H1 (cell line): ENCODE data around the gene MARCHF3.

Experiments used
- BRCA1 ChIP-seq: IDR thresholded peaks from 2 replicates; pipeline ENCODE4 v1.6.1; 2012; ENCODE audit warnings: low read depth, low read length, improper control_type of control experiment
- RAD21 ChIP-seq, 2 experiments: IDR thresholded peaks in 1 of 2; conservative IDR thresholded peaks in 1 of 2; 2 replicates each; pipeline ENCODE4 v1.6.1; 2011; ENCODE audit warnings: low read depth in 2 of 2, low read length in 2 of 2, improper control_type of control experiment in 1 of 2, inconsistent platforms in 1 of 2, mild to moderate bottlenecking in 1 of 2, moderate library complexity in 1 of 2
- SP1 ChIP-seq: IDR thresholded peaks from 2 replicates; pipeline ENCODE4 v1.6.1; 2011; ENCODE audit warnings: low read depth, low read length
- SUZ12 ChIP-seq: fragments of 200-600 bp; sonication (generic); IDR thresholded peaks from 2 replicates; pipeline ENCODE4 v1.6.1; 2012; ENCODE audit warnings: mild to moderate bottlenecking, inconsistent platforms, low read length, moderate library complexity, mixed read lengths
- YY1 ChIP-seq: IDR thresholded peaks from 2 replicates; pipeline ENCODE4 v1.6.1; 2011; ENCODE audit warnings: low read depth, mild to moderate bottlenecking, low read length
- TF ChIP-seq, protein P1 (sequence below), 3 experiments: IDR thresholded peaks; 1 replicate in 2 of 3; 2 replicates in 1 of 3; pipeline versions ENCODE4 v1.5.1 to v1.6.1; 2011; ENCODE audit warnings: low read length in 3 of 3, mild to moderate bottlenecking in 3 of 3, inconsistent platforms in 2 of 3, low read depth in 1 of 3, moderate library complexity in 1 of 3; ENCODE audit not compliant: insufficient read depth in 1 of 3; ENCODE audit errors: control extremely low read depth in 1 of 3
- TF ChIP-seq, protein P2 (sequence below): IDR thresholded peaks from 2 replicates; pipeline ENCODE4 v1.6.1; 2011; ENCODE audit warnings: low read length, improper control_type of control experiment

DNA sequence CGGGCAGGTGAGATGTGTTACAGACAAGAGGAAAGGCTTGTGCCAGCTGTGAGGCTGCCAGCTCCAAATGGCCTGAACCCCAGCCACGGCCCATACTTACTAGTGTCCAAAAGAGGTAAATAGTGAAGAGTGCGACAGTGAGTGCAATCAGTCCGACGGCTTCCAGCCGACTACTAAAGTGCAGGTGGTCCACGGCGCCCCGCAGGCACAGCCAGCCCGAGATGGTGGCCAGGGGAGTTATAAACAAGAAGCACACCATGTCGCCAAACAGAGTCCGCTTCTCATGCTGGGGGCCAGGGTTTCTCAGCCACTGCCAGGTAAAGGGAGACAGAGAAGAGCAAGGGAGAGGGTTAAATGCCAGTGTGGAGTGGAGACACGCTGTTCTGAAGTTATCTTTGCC, 152.3 kb downstream of the MARCHF3 start:
- TF ChIP-seq, protein P1, sequence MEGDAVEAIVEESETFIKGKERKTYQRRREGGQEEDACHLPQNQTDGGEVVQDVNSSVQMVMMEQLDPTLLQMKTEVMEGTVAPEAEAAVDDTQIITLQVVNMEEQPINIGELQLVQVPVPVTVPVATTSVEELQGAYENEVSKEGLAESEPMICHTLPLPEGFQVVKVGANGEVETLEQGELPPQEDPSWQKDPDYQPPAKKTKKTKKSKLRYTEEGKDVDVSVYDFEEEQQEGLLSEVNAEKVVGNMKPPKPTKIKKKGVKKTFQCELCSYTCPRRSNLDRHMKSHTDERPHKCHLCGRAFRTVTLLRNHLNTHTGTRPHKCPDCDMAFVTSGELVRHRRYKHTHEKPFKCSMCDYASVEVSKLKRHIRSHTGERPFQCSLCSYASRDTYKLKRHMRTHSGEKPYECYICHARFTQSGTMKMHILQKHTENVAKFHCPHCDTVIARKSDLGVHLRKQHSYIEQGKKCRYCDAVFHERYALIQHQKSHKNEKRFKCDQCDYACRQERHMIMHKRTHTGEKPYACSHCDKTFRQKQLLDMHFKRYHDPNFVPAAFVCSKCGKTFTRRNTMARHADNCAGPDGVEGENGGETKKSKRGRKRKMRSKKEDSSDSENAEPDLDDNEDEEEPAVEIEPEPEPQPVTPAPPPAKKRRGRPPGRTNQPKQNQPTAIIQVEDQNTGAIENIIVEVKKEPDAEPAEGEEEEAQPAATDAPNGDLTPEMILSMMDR (IDR thresholded peaks at IDR 0.05; ENCODE audit: control extremely low read depth in 1 of 3, insufficient read depth in 1 of 3, low read depth in 1 of 3, low read length in 3 of 3) = no peak
- TF ChIP-seq BRCA1 (no peak), RAD21 (IDR thresholded peaks at IDR 0.05 in 1 of 2, conservative IDR thresholded peaks at IDR 0.05 in 1 of 2; ENCODE audit: low read depth in 2 of 2, low read length in 2 of 2) (no peak), SUZ12 (no peak), YY1 (no peak), SP1 (no peak)
- TF ChIP-seq, protein P2, sequence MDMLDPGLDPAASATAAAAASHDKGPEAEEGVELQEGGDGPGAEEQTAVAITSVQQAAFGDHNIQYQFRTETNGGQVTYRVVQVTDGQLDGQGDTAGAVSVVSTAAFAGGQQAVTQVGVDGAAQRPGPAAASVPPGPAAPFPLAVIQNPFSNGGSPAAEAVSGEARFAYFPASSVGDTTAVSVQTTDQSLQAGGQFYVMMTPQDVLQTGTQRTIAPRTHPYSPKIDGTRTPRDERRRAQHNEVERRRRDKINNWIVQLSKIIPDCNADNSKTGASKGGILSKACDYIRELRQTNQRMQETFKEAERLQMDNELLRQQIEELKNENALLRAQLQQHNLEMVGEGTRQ = no peak
